Aorta (tissue), 4 donors: ENCODE measurements around the gene STRN4. TPM values are rescaled to one million over a fixed set of nuclear protein-coding genes. Genes with fewer than 3 reads are reported as not detected.

Experiments
- microRNA-seq, 2 donors: library from miRNA; unstranded; fragments of <30 nt; microRNA quantifications; one replicate each; pipeline ENCODE4 v1.2.0, GENCODE V29; 2020
- polyA plus RNA-seq, 2 donors: library from polyadenylated mRNA; stranded (reverse); fragments of 200-250 nt; gene quantifications; one replicate each; pipeline ENCODE4 v1.2.3, GENCODE V29; 2013
- total RNA-seq, 2 donors: library from RNA; stranded (reverse); fragmentation: NEBNext Ultra II Directional; extraction: Animal tissue kit (Norgen Biotek cat#: 25700); gene quantifications; one replicate each; pipeline ENCODE4 v1.2.1, GENCODE V29; 2021
- donor health status: healthy with polysubstance abuse.
- donor health status: Bipolar disorder and iron deficiency.
- donor health status: DM: no; HTN: no; CAD: no.
- donor health status: DM: yes; HTN: yes; CAD: no.

STRN4 gene
- total and polyA plus RNA-seq, 4 donors = 26.8 to 69.8 (median 54.5) TPM

Small RNA genes lying within 50 kb of the gene (microRNA-seq; reads per million reads assigned to microRNA genes)
- 24.9 to 34.6 reads per million in 2 donors for gene MIR320E

Other genes with a start within 250 kb of the STRN4 start
- 100 to 1,000 TPM; 212 to 237 TPM for gene CALM3, start 145.1 kb downstream of the STRN4 start, total RNA-seq
- gene CALM3, start 145.1 kb downstream of the STRN4 start, polyA plus RNA-seq = 100 to 1,000 TPM; 197 to 240 TPM
- 10 to 100 TPM; 70.4 to 70.8 TPM for gene PTGIR, start 121.4 kb downstream of the STRN4 start, total RNA-seq
- gene PTGIR, start 121.4 kb downstream of the STRN4 start, polyA plus RNA-seq = 100 to 1,000 TPM in 1 of 2 donors, 10 to 100 TPM in 1; 17.3 to 119 TPM
- gene GNG8, start 110.2 kb downstream of the STRN4 start, total RNA-seq = 1 to 10 TPM; 3.0 to 4.5 TPM
- gene GNG8, start 110.2 kb downstream of the STRN4 start, polyA plus RNA-seq = not detected
- 100 to 1,000 TPM in 1 of 2 donors, 10 to 100 TPM in 1; 84.1 to 216 TPM for gene DACT3, start 85.3 kb downstream of the STRN4 start, total RNA-seq
- gene DACT3, start 85.3 kb downstream of the STRN4 start, polyA plus RNA-seq = 10 to 100 TPM; 24.4 to 47.0 TPM
- 10 to 100 TPM; 42.2 to 62.6 TPM for gene PRKD2, start 29.3 kb downstream of the STRN4 start, total RNA-seq
- 10 to 100 TPM; 15.3 to 79.2 TPM for gene PRKD2, start 29.3 kb downstream of the STRN4 start, polyA plus RNA-seq
- gene FKRP, start 393 bp downstream of the STRN4 start, total RNA-seq = 10 to 100 TPM; 19.1 to 20.6 TPM
- 10 to 100 TPM in 1 of 2 donors, 1 to 10 TPM in 1; 3.9 to 13.0 TPM for gene FKRP, start 393 bp downstream of the STRN4 start, polyA plus RNA-seq
- gene SLC1A5, start 42.1 kb upstream of the STRN4 start, total RNA-seq = 10 to 100 TPM; 42.8 to 56.3 TPM
- 10 to 100 TPM; 15.4 to 44.4 TPM for gene SLC1A5, start 42.1 kb upstream of the STRN4 start, polyA plus RNA-seq
- gene AP2S1, start 104.4 kb upstream of the STRN4 start, total RNA-seq = 100 to 1,000 TPM in 1 of 2 donors, 10 to 100 TPM in 1; 98.3 to 119 TPM
- gene AP2S1, start 104.4 kb upstream of the STRN4 start, polyA plus RNA-seq = 100 to 1,000 TPM in 1 of 2 donors, 10 to 100 TPM in 1; 90.0 to 121 TPM
- gene ARHGAP35, start 114.5 kb upstream of the STRN4 start, total RNA-seq = 10 to 100 TPM; 60.6 to 64.4 TPM
- 10 to 100 TPM; 11.0 to 15.7 TPM for gene ARHGAP35, start 114.5 kb upstream of the STRN4 start, polyA plus RNA-seq